Peyer's patch (tissue), 4 donors: ENCODE measurements around the gene SCML2. TPM values are rescaled to one million over a fixed set of nuclear protein-coding genes. Genes with fewer than 3 reads are reported as not detected.
A peak's percentile ranks its signal among the peaks of the same experiment; 100 is the strongest.

ENCODE experiments used
- DNase-seq, 3 donors: peaks; one replicate each; pipeline ENCODE4 v3.0.0-alpha.2; 2017 to 2019
- H3K27ac ChIP-seq, 4 donors: fragments of 200-600 bp; sonication (generic); one replicate each; pipeline ENCODE4 v1.5.1; 2016 to 2019
- H3K27me3 ChIP-seq, 2 donors: fragments of 200-600 bp; sonication (generic); one replicate each; pipeline ENCODE4 v1.5.1; 2019
- H3K36me3 ChIP-seq, 3 donors: fragments of 200-600 bp; sonication (generic); one replicate each; pipeline ENCODE4 v1.5.1; 2016 to 2019
- H3K4me1 ChIP-seq, 4 donors: fragments of 200-600 bp; sonication (generic); one replicate each; pipeline ENCODE4 v1.5.1; 2016 to 2019
- H3K4me3 ChIP-seq, 4 donors: fragments of 200-600 bp; sonication (generic); 1 replicate in 3 of 4; 2 replicates in 1 of 4; pipeline ENCODE4 v1.5.1; 2016 to 2019; ENCODE audit warnings: mild to moderate bottlenecking in 1 of 4
- H3K9me3 ChIP-seq, 4 donors: fragments of 200-600 bp; sonication (generic); one replicate each; pipeline ENCODE4 v1.5.1; 2016 to 2019; ENCODE audit warnings: mild to moderate bottlenecking in 1 of 4
- POLR2A ChIP-seq, 2 donors: fragments of 450-650 bp; IDR thresholded peaks; one replicate each; pipeline ENCODE4 v1.5.1; 2017; ENCODE audit warnings: antibody characterized with exemption in 2 of 2, mild to moderate bottlenecking in 2 of 2, moderate library complexity in 2 of 2
- total RNA-seq, 4 donors: library from RNA; depleted of rRNA; stranded (reverse); fragments of >200 nt; gene quantifications; one replicate each; pipeline ENCODE4 v1.1.0, GENCODE V29; 2016
- TF ChIP-seq, protein P1 (sequence below), 6 experiments: fragments of 450-650 bp in 4 of 6; fragments of 200-600 bp in 2 of 6; sonication (generic) in 1 of 6; IDR thresholded peaks; one replicate each; pipeline ENCODE4 v1.5.1; 2017 to 2019; ENCODE audit warnings: antibody characterized with exemption in 6 of 6, mild to moderate bottlenecking in 3 of 6, moderate library complexity in 1 of 6

Gene SCML2
- total RNA-seq = under 1 TPM in 3 of 4 donors, not detected in 1; 0.35 to 0.47 (median 0.40) TPM

DNA sequence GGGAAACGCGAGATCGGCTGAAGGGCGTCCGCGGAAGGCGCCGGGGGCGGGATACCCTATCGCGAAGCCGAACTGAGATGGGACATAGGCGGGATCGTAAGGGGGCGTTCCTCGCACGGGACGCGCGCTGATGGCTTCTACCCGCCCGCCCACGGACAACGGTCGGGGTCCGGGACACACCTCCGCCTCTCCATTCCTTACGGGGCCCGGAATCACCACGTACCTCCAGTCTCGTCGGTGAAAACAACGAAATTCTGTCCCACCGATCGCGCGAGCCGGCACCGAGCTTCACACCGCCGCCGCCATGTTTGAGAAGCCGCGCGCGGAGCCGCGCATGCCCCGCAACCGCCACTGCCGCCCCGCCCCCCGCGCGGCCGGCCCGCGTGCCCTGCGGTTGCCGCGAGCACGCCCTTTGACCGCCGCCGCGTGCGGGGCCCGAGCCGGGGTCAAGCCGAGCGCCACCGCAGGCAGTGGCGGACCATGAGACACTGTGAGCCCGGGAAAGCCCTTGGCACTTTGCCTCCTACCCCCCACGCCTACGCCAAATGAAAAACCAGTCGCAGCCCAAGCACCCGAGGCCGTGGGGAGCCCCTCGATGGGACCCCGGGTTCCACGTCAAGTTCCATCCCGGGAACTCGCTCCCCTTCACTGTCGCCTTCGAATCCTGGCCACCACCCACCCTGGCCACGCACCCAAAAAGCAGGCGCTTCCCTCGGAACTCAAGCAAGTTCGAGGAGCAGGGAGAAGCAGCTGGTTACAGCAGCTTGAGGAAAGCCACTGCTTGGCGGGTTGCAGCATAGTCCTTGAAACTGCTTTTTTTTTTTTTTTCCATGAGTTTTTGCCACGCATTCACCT lies at the start of gene SCML2:
TSS of gene SCML2 (minus strand) at position 320 of the 855 bp plus-strand sequence. CDS start 20,617 bp downstream, outside the sequence.
- peak within 1 kb of the TSS in 2 of 4 donors; percentile 25 to 39 for H3K27ac ChIP-seq
- H3K9me3 ChIP-seq = no peaks in the 10 kb centered on the region
- TF ChIP-seq, protein P1, sequence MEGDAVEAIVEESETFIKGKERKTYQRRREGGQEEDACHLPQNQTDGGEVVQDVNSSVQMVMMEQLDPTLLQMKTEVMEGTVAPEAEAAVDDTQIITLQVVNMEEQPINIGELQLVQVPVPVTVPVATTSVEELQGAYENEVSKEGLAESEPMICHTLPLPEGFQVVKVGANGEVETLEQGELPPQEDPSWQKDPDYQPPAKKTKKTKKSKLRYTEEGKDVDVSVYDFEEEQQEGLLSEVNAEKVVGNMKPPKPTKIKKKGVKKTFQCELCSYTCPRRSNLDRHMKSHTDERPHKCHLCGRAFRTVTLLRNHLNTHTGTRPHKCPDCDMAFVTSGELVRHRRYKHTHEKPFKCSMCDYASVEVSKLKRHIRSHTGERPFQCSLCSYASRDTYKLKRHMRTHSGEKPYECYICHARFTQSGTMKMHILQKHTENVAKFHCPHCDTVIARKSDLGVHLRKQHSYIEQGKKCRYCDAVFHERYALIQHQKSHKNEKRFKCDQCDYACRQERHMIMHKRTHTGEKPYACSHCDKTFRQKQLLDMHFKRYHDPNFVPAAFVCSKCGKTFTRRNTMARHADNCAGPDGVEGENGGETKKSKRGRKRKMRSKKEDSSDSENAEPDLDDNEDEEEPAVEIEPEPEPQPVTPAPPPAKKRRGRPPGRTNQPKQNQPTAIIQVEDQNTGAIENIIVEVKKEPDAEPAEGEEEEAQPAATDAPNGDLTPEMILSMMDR (IDR thresholded peaks at IDR 0.05) = no peak
- no peak for TF ChIP-seq POLR2A (IDR thresholded peaks at IDR 0.05)
- DNase-seq = peak in 2 of 3 donors; percentile 54 to 62
- no peaks in the 10 kb centered on the region for H3K27me3 ChIP-seq
- H3K4me3 ChIP-seq = peak within 1 kb of the TSS; percentile 41 to 63 (median 54)
- H3K4me1 ChIP-seq = no peaks in the 10 kb centered on the region
- no peaks in the 10 kb centered on the region for H3K36me3 ChIP-seq

DNA sequence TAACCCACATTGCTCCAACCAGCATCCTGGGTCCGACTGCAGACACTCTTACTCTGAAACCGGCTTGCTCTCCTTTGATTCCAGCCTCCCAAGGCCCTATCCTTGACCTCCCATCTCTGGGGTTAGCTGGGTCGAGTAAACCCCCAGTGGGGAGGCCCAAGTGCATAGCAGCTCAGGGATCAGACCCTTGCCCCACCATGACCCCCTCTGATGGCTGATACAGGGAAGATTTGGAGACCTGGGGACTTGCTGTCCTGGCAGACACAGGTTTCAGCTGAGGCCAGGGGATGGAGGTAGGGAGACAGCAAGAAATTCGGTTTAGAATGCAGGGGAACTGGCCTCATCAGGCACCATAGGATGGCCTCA lies 47.3 kb upstream of the SCML2 start:
- H3K4me3 ChIP-seq = no peak overlapping the region
- no peaks in the 10 kb centered on the region for H3K4me1 ChIP-seq
- DNase-seq = no peak
- no peaks in the 10 kb centered on the region for H3K27me3 ChIP-seq
- no peaks in the 10 kb centered on the region for H3K9me3 ChIP-seq
- H3K36me3 ChIP-seq = no peaks in the 10 kb centered on the region
- TF ChIP-seq, protein P1 (IDR thresholded peaks at IDR 0.05) = no peak
- H3K27ac ChIP-seq = no peak overlapping the region

DNA sequence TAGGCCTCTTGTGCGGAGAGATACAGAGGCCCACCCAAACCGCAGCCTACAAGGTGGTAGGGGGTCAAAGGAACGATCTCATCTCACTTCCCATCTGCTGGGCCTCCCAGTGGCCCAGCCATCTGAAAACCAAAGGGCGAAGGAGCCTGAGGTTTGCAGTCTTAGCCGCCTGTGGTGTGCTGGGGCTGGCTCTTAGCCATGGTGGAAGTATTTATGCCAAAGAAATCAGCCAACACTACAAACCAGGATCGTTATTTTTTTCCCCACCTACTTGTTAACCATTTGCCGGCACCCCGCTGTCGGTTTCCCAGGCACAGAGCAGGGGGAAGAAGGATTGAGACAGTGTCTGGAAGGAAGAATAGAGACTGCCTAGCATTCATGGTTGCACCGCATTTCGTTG lies 40.0 kb upstream of the SCML2 start:
- TF ChIP-seq, protein P1 (IDR thresholded peaks at IDR 0.05) = no peak
- TF ChIP-seq POLR2A (IDR thresholded peaks at IDR 0.05) = no peak

DNA sequence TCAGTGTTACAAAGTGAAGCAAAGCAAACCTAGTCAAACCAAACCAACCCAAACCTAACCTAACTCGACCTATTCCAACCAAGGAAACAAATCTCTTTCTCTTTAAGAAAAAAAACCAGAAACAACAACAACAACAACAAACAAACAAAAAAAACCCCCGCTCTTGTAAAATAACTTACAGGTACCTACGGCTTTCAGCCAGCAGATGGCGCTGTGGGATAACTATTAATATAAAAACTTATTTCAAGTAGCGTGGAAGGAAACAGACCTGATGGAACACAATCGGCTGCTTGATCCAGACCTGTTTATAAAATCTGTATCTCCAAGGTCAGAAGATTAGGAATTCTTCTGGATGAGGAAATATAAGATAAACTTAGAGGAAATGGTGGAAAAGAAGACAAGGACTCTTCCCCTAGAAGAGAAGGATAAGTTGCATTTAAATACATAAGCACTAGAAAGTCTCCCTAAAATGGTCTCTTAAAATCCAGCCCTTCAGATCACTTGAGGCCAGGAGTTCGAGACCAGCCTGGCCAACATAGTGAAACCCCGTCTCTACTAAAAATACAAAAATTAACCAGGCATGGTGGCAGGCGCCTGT lies 36.6 kb upstream of the SCML2 start:
- H3K4me3 ChIP-seq = no peak overlapping the region
- H3K27me3 ChIP-seq = no peaks in the 10 kb centered on the region
- no peak overlapping the region for H3K27ac ChIP-seq
- H3K4me1 ChIP-seq = no peaks in the 10 kb centered on the region
- H3K36me3 ChIP-seq = no peaks in the 10 kb centered on the region
- TF ChIP-seq, protein P1 (IDR thresholded peaks at IDR 0.05) = peak; percentile 59 to 87 (median 72)
- no peak for TF ChIP-seq POLR2A (IDR thresholded peaks at IDR 0.05)
- DNase-seq = peak; percentile 55 to 89 (median 80)
- H3K9me3 ChIP-seq = no peaks in the 10 kb centered on the region

More for the DNA sequence above, 40.0 kb upstream of the SCML2 start:
- no peak overlapping the region for H3K27ac ChIP-seq
- no peaks in the 10 kb centered on the region for H3K36me3 ChIP-seq
- no peaks in the 10 kb centered on the region for H3K4me1 ChIP-seq
- no peaks in the 10 kb centered on the region for H3K9me3 ChIP-seq
- no peak overlapping the region for H3K4me3 ChIP-seq
- H3K27me3 ChIP-seq = no peaks in the 10 kb centered on the region
- no peak for DNase-seq

DNA sequence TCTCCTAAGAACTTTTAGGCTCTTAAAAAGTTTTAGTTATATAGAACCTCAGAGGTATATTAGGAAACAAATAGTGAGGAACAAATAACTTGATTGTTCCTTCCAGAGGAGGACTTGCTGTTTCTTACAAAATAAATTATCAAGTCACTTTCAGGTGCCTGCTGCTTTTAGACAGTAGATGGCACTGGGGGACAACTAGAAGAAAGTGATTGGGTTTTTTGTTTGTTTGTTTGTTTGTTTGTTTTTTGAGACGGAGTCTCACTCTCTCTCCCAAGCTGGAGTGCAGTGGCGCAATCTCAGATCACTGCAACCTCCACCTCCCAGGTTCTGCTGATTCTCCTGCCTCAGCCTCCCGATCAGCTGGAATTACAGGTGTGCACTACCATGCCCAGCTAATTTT lies 35.5 kb upstream of the SCML2 start:
- Histone ChIP-seq H3K9me3 (no peaks in the 10 kb centered on the region), H3K4me3 (no peak overlapping the region), H3K4me1 (no peaks in the 10 kb centered on the region), H3K36me3 (no peaks in the 10 kb centered on the region), H3K27ac (no peak overlapping the region), H3K27me3 (no peaks in the 10 kb centered on the region)
- DNase-seq = no peak
- TF ChIP-seq POLR2A (IDR thresholded peaks at IDR 0.05) = no peak
- TF ChIP-seq, protein P1 (IDR thresholded peaks at IDR 0.05) = no peak
